Neuronal stem cell (in vitro differentiated cells): ENCODE measurements around the gene RND3.
A peak's percentile ranks its signal among the peaks of the same experiment; 100 is the strongest.

ENCODE experiments used
- DNase-seq: peaks from one replicate; pipeline ENCODE4 v3.0.0-alpha.2; 2013; ENCODE audit warnings: low spot score
- H2AFZ ChIP-seq: one replicate; pipeline ENCODE4 v1.6.1; 2013; ENCODE audit warnings: mild to moderate bottlenecking, low read length, inconsistent platforms
- H2AK5ac ChIP-seq: 2 replicates; pipeline ENCODE4 v1.6.1; 2013; ENCODE audit warnings: low read depth, mild to moderate bottlenecking, inconsistent platforms, low read length, moderate library complexity, mixed read lengths
- H2BK120ac ChIP-seq: 2 replicates; pipeline ENCODE4 v1.6.1; 2013; ENCODE audit warnings: low read depth, mild to moderate bottlenecking, inconsistent platforms, low read length, moderate library complexity, mixed read lengths
- H2BK12ac ChIP-seq: one replicate; pipeline ENCODE4 v1.6.1; 2013; ENCODE audit warnings: low read length, inconsistent platforms
- H2BK15ac ChIP-seq: 2 replicates; pipeline ENCODE4 v1.6.1; 2013; ENCODE audit warnings: mild to moderate bottlenecking, low read length, inconsistent platforms, mixed read lengths
- H2BK5ac ChIP-seq: one replicate; pipeline ENCODE4 v1.6.1; 2013; ENCODE audit warnings: inconsistent platforms, mild to moderate bottlenecking, low read length, moderate library complexity
- H3K14ac ChIP-seq: one replicate; pipeline ENCODE4 v1.6.1; 2013; ENCODE audit warnings: low read length, inconsistent platforms
- H3K18ac ChIP-seq: 2 replicates; pipeline ENCODE4 v1.6.1; 2013; ENCODE audit warnings: low read length, inconsistent platforms
- H3K23ac ChIP-seq: 2 replicates; pipeline ENCODE4 v1.6.1; 2013; ENCODE audit warnings: low read depth, mild to moderate bottlenecking, mixed read lengths, low read length, inconsistent platforms; ENCODE audit not compliant: poor library complexity
- H3K27ac ChIP-seq: replicated peaks from 3 replicates; pipeline ENCODE4 v1.5.1; 2013; ENCODE audit warnings: low read length, inconsistent platforms
- H3K27me3 ChIP-seq, 3 experiments: 2 replicates each; pipeline ENCODE4 v1.6.1; 2013; ENCODE audit warnings: low read length in 3 of 3, mild to moderate bottlenecking in 2 of 3, inconsistent platforms in 1 of 3, low read depth in 1 of 3, mixed read lengths in 1 of 3, moderate library complexity in 1 of 3; ENCODE audit not compliant: control insufficient read depth in 3 of 3, insufficient read depth in 3 of 3
- H3K36me3 ChIP-seq, 2 donors: replicated peaks in 1 of 2; 2 replicates each; pipeline ENCODE4 v1.6.1; 2013; ENCODE audit warnings: low read length in 2 of 2; ENCODE audit not compliant: control insufficient read depth in 2 of 2, insufficient read depth in 2 of 2
- H3K4ac ChIP-seq: 2 replicates; pipeline ENCODE4 v1.6.1; 2013; ENCODE audit warnings: inconsistent platforms, mild to moderate bottlenecking, low read length, moderate library complexity
- H3K4me1 ChIP-seq, 2 donors: 1 replicate in 1 of 2; 2 replicates in 1 of 2; pipeline ENCODE4 v1.6.1; 2013; ENCODE audit warnings: low read length in 2 of 2, low read depth in 1 of 2; ENCODE audit not compliant: control insufficient read depth in 2 of 2, insufficient read depth in 1 of 2
- H3K4me2 ChIP-seq: one replicate; pipeline ENCODE4 v1.6.1; 2013; ENCODE audit warnings: mild to moderate bottlenecking, low read length, inconsistent platforms; ENCODE audit not compliant: insufficient read depth, poor library complexity, severe bottlenecking
- H3K4me3 ChIP-seq, 2 donors: 2 replicates each; pipeline ENCODE4 v1.5.1; 2013; ENCODE audit warnings: low read length in 2 of 2, mild to moderate bottlenecking in 2 of 2, inconsistent platforms in 1 of 2, moderate library complexity in 1 of 2
- H3K79me1 ChIP-seq: one replicate; pipeline ENCODE4 v1.6.1; 2013; ENCODE audit warnings: low read depth, mild to moderate bottlenecking, inconsistent platforms, low read length, moderate library complexity
- H3K9ac ChIP-seq: one replicate; pipeline ENCODE4 v1.6.1; 2013; ENCODE audit warnings: mild to moderate bottlenecking, low read depth, low read length, inconsistent platforms; ENCODE audit not compliant: poor library complexity
- H3K9me3 ChIP-seq, 2 donors: replicated peaks in 1 of 2; 2 replicates each; pipeline versions ENCODE3 to v1.6.1; 2013; ENCODE audit warnings: low read length in 2 of 2, mild to moderate bottlenecking in 2 of 2, inconsistent platforms in 1 of 2, low read depth in 1 of 2, mixed read lengths in 1 of 2, moderate library complexity in 1 of 2; ENCODE audit not compliant: control insufficient read depth in 2 of 2, insufficient read depth in 1 of 2
- H4K8ac ChIP-seq: one replicate; pipeline ENCODE4 v1.6.1; 2013; ENCODE audit warnings: low read depth, mild to moderate bottlenecking, inconsistent platforms, low read length, moderate library complexity
- H4K91ac ChIP-seq: one replicate; pipeline ENCODE4 v1.6.1; 2013; ENCODE audit warnings: low read length, low read depth, mild to moderate bottlenecking, inconsistent platforms; ENCODE audit not compliant: poor library complexity
- WGBS, 2 donors: extraction: QIAGEN DNeasy Blood & Tissue Kit; methylation state at CpG; one replicate each; pipeline ENCODE4 v1.1.7; 2013; ENCODE audit warnings: missing lambda C conversion rate in 2 of 2, mixed read lengths in 1 of 2; ENCODE audit not compliant: insufficient read length in 2 of 2, insufficient replicate concordance in 1 of 2; ENCODE audit errors: extremely low coverage in 2 of 2; 5-methylcytosine and 5-hydroxymethylcytosine counted together

Gene RND3

DNA sequence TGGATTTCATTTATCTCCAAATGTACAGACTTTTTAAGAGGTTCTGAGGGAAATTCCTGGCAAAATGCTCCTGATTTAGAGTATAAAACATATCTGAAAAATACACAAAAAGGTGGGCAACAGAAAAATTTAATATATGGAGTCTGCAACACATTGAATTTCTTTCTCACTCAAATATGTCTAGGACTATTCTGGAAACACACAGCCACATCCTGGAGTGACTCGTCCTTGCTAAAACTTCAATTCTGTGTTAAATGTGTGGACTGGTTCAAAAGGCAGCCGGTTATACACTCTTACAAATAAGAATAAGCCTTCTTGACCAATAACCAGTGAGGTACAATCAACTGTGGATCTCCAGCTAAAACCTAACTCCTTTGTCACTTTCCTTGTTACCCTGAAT lies 44.1 kb upstream of the RND3 start:
- no peak overlapping the region for H2BK15ac ChIP-seq
- no peak for DNase-seq

DNA sequence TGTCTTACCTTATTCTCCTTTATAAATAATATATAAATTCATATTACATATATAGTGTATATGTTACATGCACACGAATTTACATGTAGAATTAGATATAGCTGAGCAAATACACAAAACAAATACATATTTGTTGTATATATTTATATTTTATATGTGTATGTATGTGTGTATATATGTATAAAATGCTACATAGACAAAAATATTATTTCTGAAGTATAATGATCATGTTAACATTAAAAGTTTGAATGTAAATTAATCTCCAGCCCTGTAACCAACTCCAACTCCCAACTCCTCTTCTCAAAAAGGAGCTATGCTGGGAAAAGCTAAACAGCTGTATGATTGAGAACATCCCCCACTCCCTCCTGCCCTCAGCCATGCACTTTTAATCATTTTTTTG lies 42.7 kb upstream of the RND3 start:
- H3K18ac ChIP-seq: no peak overlapping the region
- no peak overlapping the region for H3K14ac ChIP-seq
- H4K91ac ChIP-seq: no peak overlapping the region
- peaks cover 2 to 14% of the 10 kb centered on the region in 2 donors for H3K4me1 ChIP-seq
- no peak overlapping the region for H2AK5ac ChIP-seq
- H3K4me2 ChIP-seq: no peak overlapping the region
- no peaks in the 10 kb centered on the region for H3K27me3 ChIP-seq
- no peak overlapping the region for H3K23ac ChIP-seq
- H3K36me3 ChIP-seq: no peaks in the 10 kb centered on the region
- no peak overlapping the region for H2BK15ac ChIP-seq
- no peak overlapping the region for H2AFZ ChIP-seq
- no peak overlapping the region for H3K4me3 ChIP-seq
- no peak overlapping the region for H3K27ac ChIP-seq
- H2BK120ac ChIP-seq: no peak overlapping the region
- no CpG with 5 or more reads among the region's 1 CpG for WGBS, 2 donors
- H3K9ac ChIP-seq: no peak overlapping the region
- no peak overlapping the region for H2BK5ac ChIP-seq
- H2BK12ac ChIP-seq: no peak overlapping the region
- no peak for DNase-seq
- H3K9me3 ChIP-seq: no peaks in the 10 kb centered on the region
- H3K4ac ChIP-seq: no peak overlapping the region
- no peaks in the 10 kb centered on the region for H3K79me1 ChIP-seq
- no peak overlapping the region for H4K8ac ChIP-seq

More for the DNA sequence above, 44.1 kb upstream of the RND3 start:
- H3K4me1 ChIP-seq: peaks cover 2 to 14% of the 10 kb centered on the region in 2 donors
- no peaks in the 10 kb centered on the region for H3K27me3 ChIP-seq
- H3K14ac ChIP-seq: no peak overlapping the region
- no peaks in the 10 kb centered on the region for H3K36me3 ChIP-seq
- H3K27ac ChIP-seq: no peak overlapping the region
- H3K79me1 ChIP-seq: no peaks in the 10 kb centered on the region
- H3K18ac ChIP-seq: no peak overlapping the region
- no peak overlapping the region for H2BK5ac ChIP-seq
- WGBS, 2 donors: no CpG with 5 or more reads among the region's 2 CpGs
- H3K4ac ChIP-seq: no peak overlapping the region
- no peak overlapping the region for H2AK5ac ChIP-seq
- no peak overlapping the region for H3K4me2 ChIP-seq
- H4K8ac ChIP-seq: no peak overlapping the region
- no peak overlapping the region for H2AFZ ChIP-seq
- H3K4me3 ChIP-seq: no peak overlapping the region
- H4K91ac ChIP-seq: no peak overlapping the region
- peaks cover 0 to 10% of the 10 kb centered on the region in 2 donors for H3K9me3 ChIP-seq
- no peak overlapping the region for H2BK12ac ChIP-seq
- H3K9ac ChIP-seq: no peak overlapping the region
- no peak overlapping the region for H2BK120ac ChIP-seq
- H3K23ac ChIP-seq: no peak overlapping the region

- Histone ChIP-seq H2BK12ac (no peak overlapping the region), H2BK120ac (no peak overlapping the region), H3K4me3 (no peak overlapping the region), H3K4me2 (no peak overlapping the region), H2BK15ac (no peak overlapping the region), H4K8ac (no peak overlapping the region), H3K36me3 (no peaks in the 10 kb centered on the region), H3K9ac (no peak overlapping the region), H4K91ac (no peak overlapping the region), H2AFZ (peak overlapping the region; percentile 32), H3K27ac (no peak overlapping the region), H3K4me1 (peaks cover 2 to 14% of the 10 kb centered on the region in 2 donors), H3K4ac (no peak overlapping the region), H3K27me3 (no peaks in the 10 kb centered on the region), H3K14ac (no peak overlapping the region), H3K23ac (no peak overlapping the region), H2BK5ac (no peak overlapping the region), H3K9me3 (no peaks in the 10 kb centered on the region), H2AK5ac (no peak overlapping the region), H3K79me1 (no peaks in the 10 kb centered on the region), H3K18ac (no peak overlapping the region)
- no peak for DNase-seq
- WGBS, 2 donors: no CpG with 5 or more reads among the region's 5 CpGs
These were observed 41.7 kb upstream of the RND3 start for GRCh38 chr2:150528861-150529801.

GRCh38 chr2:150526827-150527226 lies 39.4 kb upstream of the RND3 start:
- no peak overlapping the region for H4K91ac ChIP-seq
- no peak overlapping the region for H3K9ac ChIP-seq
- peaks cover 0 to 2% of the 10 kb centered on the region in 2 donors for H3K9me3 ChIP-seq
- no peak overlapping the region for H2BK5ac ChIP-seq
- H3K27ac ChIP-seq: no peak overlapping the region
- no peak overlapping the region for H3K23ac ChIP-seq
- no peak overlapping the region for H2BK120ac ChIP-seq
- peaks cover 2 to 14% of the 10 kb centered on the region in 2 donors for H3K4me1 ChIP-seq
- H2AFZ ChIP-seq: peak overlapping the region; percentile 17
- no peaks in the 10 kb centered on the region for H3K79me1 ChIP-seq
- H3K4me3 ChIP-seq: no peak overlapping the region
- H3K27me3 ChIP-seq: no peaks in the 10 kb centered on the region
- H2AK5ac ChIP-seq: no peak overlapping the region
- no peak overlapping the region for H3K4ac ChIP-seq
- DNase-seq: no peak
- H3K14ac ChIP-seq: no peak overlapping the region
- H3K36me3 ChIP-seq: no peaks in the 10 kb centered on the region
- H3K4me2 ChIP-seq: no peak overlapping the region
- H4K8ac ChIP-seq: no peak overlapping the region
- no peak overlapping the region for H2BK12ac ChIP-seq
- H3K18ac ChIP-seq: no peak overlapping the region
- H2BK15ac ChIP-seq: no peak overlapping the region
